ENCODE data around the gene FBN3. TPM values are rescaled to one million over a fixed set of nuclear protein-coding genes. Genes with fewer than 3 reads are reported as not detected.

FBN3 gene
- total and polyA plus RNA-seq, 2 donors (not counting 1 experiment from before 2014, with no cell fraction given), result not detected

DNA sequence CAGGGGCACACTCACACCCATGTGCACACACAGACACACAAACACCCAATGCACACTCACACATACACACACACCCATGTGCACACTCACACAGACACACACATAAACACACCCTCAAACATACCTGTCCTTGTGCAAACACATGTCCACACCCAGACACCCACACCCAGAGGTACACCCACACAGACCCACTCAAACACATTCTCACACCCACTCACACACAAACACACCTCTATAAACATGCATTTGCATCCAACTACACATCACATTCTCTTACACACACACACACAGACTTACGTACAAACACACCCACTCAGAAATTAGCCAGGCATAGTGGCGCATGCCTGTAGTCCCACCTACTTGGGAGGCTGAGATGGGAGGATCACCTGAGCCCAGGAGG is 31.4 kb downstream of the FBN3 start:
- H3K4me2 ChIP-seq (replicated peaks; ENCODE audit: low read depth, low read length, poor library complexity, severe bottlenecking), result no peak overlapping the region
- no peaks in the 10 kb centered on the region for H3K79me2 ChIP-seq (ENCODE audit: control insufficient read depth, insufficient read depth, low read length)
- Mint-ChIP-seq H3K9me3 (ENCODE audit: insufficient read depth) (no peaks in the 10 kb centered on the region), H3K27ac (no peak overlapping the region), H3K4me3 (no peak overlapping the region), H3K4me1 (no peaks in the 10 kb centered on the region), H3K27me3 (no peaks in the 10 kb centered on the region)
- H3K27ac ChIP-seq (ENCODE audit: low read length in 2 of 2), result no peak overlapping the region
- no peaks in the 10 kb centered on the region for H4K20me1 ChIP-seq (ENCODE audit: control insufficient read depth, insufficient read depth, low read length, poor library complexity, severe bottlenecking)
- ChIA-PET POLR2A (no interaction called here), CTCF (no interaction called here)
- H3K27me3 ChIP-seq (replicated peaks in 1 of 4; ENCODE audit: control extremely low read depth in 1 of 4, control insufficient read depth in 3 of 4, insufficient read depth in 4 of 4, low read length in 3 of 4), result peaks cover 0 to 2% (median 0%) of the 10 kb centered on the region in 4 experiments
- H2AFZ ChIP-seq (ENCODE audit: insufficient read depth, low read depth, low read length, poor library complexity, severe bottlenecking), result no peak overlapping the region
- intact Hi-C loops (cut with micrococcal nuclease), result no loop called here
- no peak overlapping the region for H3K9ac ChIP-seq (ENCODE audit: low read length)
- TF ChIP-seq, protein P1, sequence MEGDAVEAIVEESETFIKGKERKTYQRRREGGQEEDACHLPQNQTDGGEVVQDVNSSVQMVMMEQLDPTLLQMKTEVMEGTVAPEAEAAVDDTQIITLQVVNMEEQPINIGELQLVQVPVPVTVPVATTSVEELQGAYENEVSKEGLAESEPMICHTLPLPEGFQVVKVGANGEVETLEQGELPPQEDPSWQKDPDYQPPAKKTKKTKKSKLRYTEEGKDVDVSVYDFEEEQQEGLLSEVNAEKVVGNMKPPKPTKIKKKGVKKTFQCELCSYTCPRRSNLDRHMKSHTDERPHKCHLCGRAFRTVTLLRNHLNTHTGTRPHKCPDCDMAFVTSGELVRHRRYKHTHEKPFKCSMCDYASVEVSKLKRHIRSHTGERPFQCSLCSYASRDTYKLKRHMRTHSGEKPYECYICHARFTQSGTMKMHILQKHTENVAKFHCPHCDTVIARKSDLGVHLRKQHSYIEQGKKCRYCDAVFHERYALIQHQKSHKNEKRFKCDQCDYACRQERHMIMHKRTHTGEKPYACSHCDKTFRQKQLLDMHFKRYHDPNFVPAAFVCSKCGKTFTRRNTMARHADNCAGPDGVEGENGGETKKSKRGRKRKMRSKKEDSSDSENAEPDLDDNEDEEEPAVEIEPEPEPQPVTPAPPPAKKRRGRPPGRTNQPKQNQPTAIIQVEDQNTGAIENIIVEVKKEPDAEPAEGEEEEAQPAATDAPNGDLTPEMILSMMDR (IDR thresholded peaks at IDR 0.05), result no peak
- TF ChIP-seq EZH2 (IDR thresholded peaks at IDR 0.05; ENCODE audit: borderline replicate concordance, insufficient read depth, low read depth, low read length, poor library complexity, severe bottlenecking), result no peak
- no peaks in the 10 kb centered on the region for H3K4me1 ChIP-seq (ENCODE audit: control insufficient read depth in 2 of 2, insufficient read depth in 2 of 2, low read length in 2 of 2)
- DNase-seq (no peak), ATAC-seq (ENCODE audit: low read depth) (no peak)
- no peak overlapping the region for H3K4me3 ChIP-seq (ENCODE audit: control extremely low read depth in 1 of 5, extremely low read depth in 1 of 5, insufficient read depth in 1 of 5, low read depth in 2 of 5, low read length in 4 of 5)
- H3K9me3 ChIP-seq (ENCODE audit: control extremely low read depth in 1 of 3, control insufficient read depth in 2 of 3, insufficient read depth in 1 of 3, low read length in 2 of 3), result peaks cover 0 to 16% (median 0%) of the 10 kb centered on the region in 3 donors
- no peaks in the 10 kb centered on the region for H3K36me3 ChIP-seq (replicated peaks in 1 of 2; ENCODE audit: control extremely low read depth in 1 of 2, control insufficient read depth in 1 of 2, extremely low read depth in 1 of 2, insufficient read depth in 2 of 2, low read length in 1 of 2)
- no CpG with 5 or more reads among the region's 2 CpGs for WGBS (ENCODE audit: insufficient coverage)

DNA sequence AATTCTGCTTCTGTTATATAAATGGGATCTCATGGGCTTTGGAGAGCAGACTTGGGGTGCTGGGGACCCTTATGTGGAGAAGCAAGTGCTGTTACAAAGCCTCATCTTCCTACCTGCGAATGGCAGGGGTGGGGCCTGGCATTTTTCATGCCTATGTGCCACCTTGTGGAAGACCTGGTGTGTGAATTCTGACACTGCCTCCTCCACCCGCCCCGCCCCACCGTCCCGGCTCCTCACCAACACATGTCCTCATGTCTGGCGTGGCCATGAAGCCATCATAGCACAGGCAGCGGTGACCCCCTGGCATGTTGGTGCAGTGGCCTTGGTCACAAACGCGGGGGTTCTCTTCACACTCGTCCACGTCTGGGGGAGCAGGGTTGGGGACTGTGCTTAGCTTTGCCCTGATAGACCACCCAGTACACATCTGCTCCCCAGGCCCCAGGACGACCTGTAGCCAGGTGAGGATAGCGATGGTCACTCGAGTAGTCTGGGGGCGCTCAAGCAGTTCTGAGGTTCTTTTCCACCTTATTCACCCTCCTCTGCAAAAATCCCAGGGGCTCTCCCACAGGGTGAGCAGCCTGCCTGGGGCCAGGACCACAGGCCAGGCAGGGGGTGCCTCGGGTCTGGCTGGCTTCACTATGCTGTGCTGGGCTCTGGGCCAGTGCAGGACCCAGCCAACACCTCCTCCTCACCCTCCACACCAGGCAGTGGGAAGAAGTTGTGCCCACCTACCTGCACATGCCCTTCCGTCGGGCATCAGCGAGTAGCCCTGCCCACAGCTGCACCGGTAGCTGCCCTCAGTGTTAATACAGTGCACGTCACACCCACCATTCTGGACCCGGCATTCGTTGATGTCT is 32.7 kb downstream of the FBN3 start:
- no peak overlapping the region for H3K9ac ChIP-seq (ENCODE audit: low read length)
- Mint-ChIP-seq H3K27me3 (peaks cover 3% of the 10 kb centered on the region), H3K4me3 (no peak overlapping the region), H3K4me1 (no peaks in the 10 kb centered on the region), H3K27ac (no peak overlapping the region), H3K9me3 (ENCODE audit: insufficient read depth) (no peaks in the 10 kb centered on the region)
- no peak overlapping the region for H3K4me2 ChIP-seq (replicated peaks; ENCODE audit: low read depth, low read length, poor library complexity, severe bottlenecking)
- TF ChIP-seq, protein P1 (IDR thresholded peaks at IDR 0.05), result no peak
- TF ChIP-seq EZH2 (IDR thresholded peaks at IDR 0.05; ENCODE audit: borderline replicate concordance, insufficient read depth, low read depth, low read length, poor library complexity, severe bottlenecking), result no peak
- DNase-seq (no peak), ATAC-seq (ENCODE audit: low read depth) (no peak)
- H3K4me1 ChIP-seq (ENCODE audit: control insufficient read depth in 2 of 2, insufficient read depth in 2 of 2, low read length in 2 of 2), result no peaks in the 10 kb centered on the region
- no peaks in the 10 kb centered on the region for H3K36me3 ChIP-seq (replicated peaks in 1 of 2; ENCODE audit: control extremely low read depth in 1 of 2, control insufficient read depth in 1 of 2, extremely low read depth in 1 of 2, insufficient read depth in 2 of 2, low read length in 1 of 2)
- no peak overlapping the region for H2AFZ ChIP-seq (ENCODE audit: insufficient read depth, low read depth, low read length, poor library complexity, severe bottlenecking)
- 88% methylated on average over 17 of the region's 23 CpGs for WGBS (ENCODE audit: insufficient coverage)
- peaks cover 0 to 16% (median 0%) of the 10 kb centered on the region in 3 donors for H3K9me3 ChIP-seq (ENCODE audit: control extremely low read depth in 1 of 3, control insufficient read depth in 2 of 3, insufficient read depth in 1 of 3, low read length in 2 of 3)
- intact Hi-C loops (cut with micrococcal nuclease), result no loop called here
- H3K27me3 ChIP-seq (replicated peaks in 1 of 4; ENCODE audit: control extremely low read depth in 1 of 4, control insufficient read depth in 3 of 4, insufficient read depth in 4 of 4, low read length in 3 of 4), result peaks cover 0 to 2% (median 0%) of the 10 kb centered on the region in 4 experiments
- H3K79me2 ChIP-seq (ENCODE audit: control insufficient read depth, insufficient read depth, low read length), result no peaks in the 10 kb centered on the region
- no peak overlapping the region for H3K4me3 ChIP-seq (ENCODE audit: control extremely low read depth in 1 of 5, extremely low read depth in 1 of 5, insufficient read depth in 1 of 5, low read depth in 2 of 5, low read length in 4 of 5)
- no peaks in the 10 kb centered on the region for H4K20me1 ChIP-seq (ENCODE audit: control insufficient read depth, insufficient read depth, low read length, poor library complexity, severe bottlenecking)
- POLR2A ChIA-PET, result no interaction called here
- CTCF ChIA-PET, result no interaction called here
- H3K27ac ChIP-seq (ENCODE audit: low read length in 2 of 2), result no peak overlapping the region

Data from B cell (primary cell).